ENCODE data around the gene CISD1.
"Not testable (repeated sequence)": the region's sequence is repeated elsewhere in the genome, so short reads cannot be mapped to it uniquely, and the experiment has no call there.

The CISD1 gene

DNA sequence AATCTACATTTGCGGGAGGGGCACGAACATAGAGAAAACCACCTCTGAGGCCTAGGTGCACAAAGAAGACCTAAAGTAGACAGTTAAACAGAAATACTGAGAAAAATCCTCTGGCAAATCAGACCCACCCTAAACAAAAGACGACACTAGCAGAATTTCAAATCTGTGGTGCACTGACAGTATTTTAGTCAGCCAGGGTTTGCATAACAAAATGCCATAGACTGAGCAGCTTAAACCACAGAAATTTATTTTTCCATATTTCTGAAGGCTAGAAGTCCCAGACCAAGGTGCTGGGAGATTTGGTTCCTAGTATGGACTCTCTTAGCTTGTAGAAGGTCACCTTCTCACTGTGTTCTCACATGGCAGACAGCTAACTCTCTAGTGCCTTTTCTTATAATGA, 27.6 kb upstream of the CISD1 start:
- FAIRE-seq (no peak), DNase-seq (ENCODE audit: insufficient read length, low spot score) (no peak)
- no peak for TF ChIP-seq TAF1 (IDR thresholded peaks at IDR 0.05; ENCODE audit: low read depth, low read length)
- no peak for TF ChIP-seq PAX5 (IDR thresholded peaks at IDR 0.05; ENCODE audit: insufficient read depth, low read length, severe bottlenecking)
- no peak for TF ChIP-seq POLR2AphosphoS5 (IDR thresholded peaks at IDR 0.05; ENCODE audit: low read depth, low read length)
- no peak for TF ChIP-seq POLR2A (IDR thresholded peaks at IDR 0.05; ENCODE audit: low read depth, low read length)
- no peak for TF ChIP-seq SPI1 (IDR thresholded peaks at IDR 0.05; ENCODE audit: low read depth, low read length)
- TF ChIP-seq POU2F2 (IDR thresholded peaks at IDR 0.05; ENCODE audit: low read depth, low read length): no peak

DNA sequence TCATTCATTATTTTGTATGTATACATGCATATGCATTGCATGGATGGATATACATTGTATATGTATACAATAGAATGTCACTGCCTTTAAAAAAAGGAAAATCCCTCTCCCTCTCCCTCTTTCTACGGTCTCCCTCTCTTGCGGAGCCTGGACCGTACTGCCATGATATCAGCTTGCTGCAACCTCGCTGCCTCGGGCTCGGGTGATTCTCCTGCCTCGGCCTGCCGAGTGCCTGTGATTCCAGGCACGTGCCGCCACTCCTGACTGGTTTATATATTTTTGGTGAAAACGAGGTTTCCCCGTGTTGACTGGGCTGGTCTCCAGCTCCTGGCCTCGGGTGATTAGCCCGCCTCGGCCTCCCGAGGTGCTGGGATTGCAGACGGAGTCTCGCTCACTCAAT, 25.7 kb upstream of the CISD1 start:
- TF ChIP-seq POU2F2 (IDR thresholded peaks at IDR 0.05; ENCODE audit: low read depth, low read length) (no peak), TAF1 (IDR thresholded peaks at IDR 0.05; ENCODE audit: low read depth, low read length) (no peak)

GRCh38 chr10:58243801-58244200, 25.2 kb upstream of the CISD1 start:
- not testable (repeated sequence) for DNase-seq (ENCODE audit: insufficient read length, low spot score); FAIRE-seq

More for the DNA sequence above, 25.7 kb upstream of the CISD1 start:
- DNase-seq (ENCODE audit: insufficient read length, low spot score) (no peak), FAIRE-seq (no peak)

GRCh38 chr10:58244242-58244641, 24.7 kb upstream of the CISD1 start:
- FAIRE-seq: not testable (repeated sequence)

GRCh38 chr10:58244666-58245065, 24.3 kb upstream of the CISD1 start:
- FAIRE-seq; DNase-seq (ENCODE audit: insufficient read length, low spot score): not testable (repeated sequence)

More at GRCh38 chr10:58244242-58244641, 24.7 kb upstream of the CISD1 start:
- not testable (repeated sequence) for DNase-seq (ENCODE audit: insufficient read length, low spot score)

- no peak for TF ChIP-seq SPI1 (IDR thresholded peaks at IDR 0.05; ENCODE audit: low read depth, low read length)
- no peak for TF ChIP-seq PAX5 (IDR thresholded peaks at IDR 0.05; ENCODE audit: insufficient read depth, low read length, severe bottlenecking)
- no peak for TF ChIP-seq TAF1 (IDR thresholded peaks at IDR 0.05; ENCODE audit: low read depth, low read length)
- TF ChIP-seq POLR2A (IDR thresholded peaks at IDR 0.05; ENCODE audit: low read depth, low read length): no peak
- no peak for TF ChIP-seq POU2F2 (IDR thresholded peaks at IDR 0.05; ENCODE audit: low read depth, low read length)
- DNase-seq (ENCODE audit: insufficient read length, low spot score): no peak
- FAIRE-seq: no peak
Measured at GRCh38 chr10:58253184-58253583, 15.8 kb upstream of the CISD1 start.

DNA sequence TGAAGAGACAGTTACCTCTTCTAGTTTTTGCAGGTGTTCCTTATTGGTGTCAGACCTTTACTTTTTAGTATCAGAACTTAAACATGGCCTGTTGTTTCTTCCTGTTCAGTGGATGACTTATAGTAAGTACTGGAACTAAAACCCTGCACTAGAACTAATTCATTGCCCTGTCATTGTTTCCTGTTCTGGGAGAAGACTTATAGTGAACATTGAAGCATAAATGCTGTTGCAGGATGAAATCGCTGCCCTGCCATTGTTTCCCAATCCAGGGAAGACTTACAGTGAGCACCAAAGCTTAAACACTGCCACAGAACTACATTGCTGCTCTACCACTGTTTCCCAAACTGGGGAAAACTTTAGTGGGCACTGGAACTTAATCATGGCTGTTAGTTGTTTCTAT, 14.3 kb upstream of the CISD1 start:
- TF ChIP-seq POLR2AphosphoS5 (IDR thresholded peaks at IDR 0.05; ENCODE audit: low read depth, low read length): no peak
- no peak for TF ChIP-seq SPI1 (IDR thresholded peaks at IDR 0.05; ENCODE audit: low read depth, low read length)
- TF ChIP-seq TAF1 (IDR thresholded peaks at IDR 0.05; ENCODE audit: low read depth, low read length): no peak
- no peak for TF ChIP-seq POU2F2 (IDR thresholded peaks at IDR 0.05; ENCODE audit: low read depth, low read length)
- TF ChIP-seq POLR2A (IDR thresholded peaks at IDR 0.05; ENCODE audit: low read depth, low read length): no peak
- no peak for TF ChIP-seq PAX5 (IDR thresholded peaks at IDR 0.05; ENCODE audit: insufficient read depth, low read length, severe bottlenecking)
- DNase-seq (ENCODE audit: insufficient read length, low spot score) (no peak), FAIRE-seq (no peak)

- not testable (repeated sequence) for DNase-seq (ENCODE audit: insufficient read length, low spot score); FAIRE-seq
Measured at GRCh38 chr10:58256013-58256780, 12.8 kb upstream of the CISD1 start.

GRCh38 chr10:58258977-58259692, 9.8 kb upstream of the CISD1 start:
- no peak for DNase-seq (ENCODE audit: insufficient read length, low spot score)
- FAIRE-seq: no peak

DNA sequence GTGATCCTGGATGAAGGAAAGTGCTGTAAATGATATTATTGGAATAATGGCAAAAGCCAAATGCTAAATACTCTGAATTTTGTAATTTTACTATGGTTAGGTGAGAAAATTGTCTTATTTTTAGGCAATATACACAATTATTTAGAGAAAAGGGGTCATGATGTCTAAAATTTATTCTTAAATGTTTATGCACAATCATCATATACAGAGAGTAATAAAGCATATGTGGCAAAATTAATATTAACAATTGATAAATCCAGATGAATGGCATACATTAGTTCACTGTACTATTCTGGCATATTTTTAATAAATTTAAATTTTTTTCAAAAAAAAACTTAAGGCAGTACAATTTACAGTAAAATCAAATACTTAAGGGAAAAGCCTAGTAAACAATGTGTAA, 8.6 kb upstream of the CISD1 start:
- DNase-seq (ENCODE audit: insufficient read length, low spot score): no peak
- no peak for FAIRE-seq
- no peak for TF ChIP-seq SPI1 (IDR thresholded peaks at IDR 0.05; ENCODE audit: low read depth, low read length)
- no peak for TF ChIP-seq POLR2A (IDR thresholded peaks at IDR 0.05; ENCODE audit: low read depth, low read length)
- TF ChIP-seq TAF1 (IDR thresholded peaks at IDR 0.05; ENCODE audit: low read depth, low read length): no peak
- no peak for TF ChIP-seq POU2F2 (IDR thresholded peaks at IDR 0.05; ENCODE audit: low read depth, low read length)
- TF ChIP-seq PAX5 (IDR thresholded peaks at IDR 0.05; ENCODE audit: insufficient read depth, low read length, severe bottlenecking): no peak
- no peak for TF ChIP-seq POLR2AphosphoS5 (IDR thresholded peaks at IDR 0.05; ENCODE audit: low read depth, low read length)

More at GRCh38 chr10:58258977-58259692, 9.8 kb upstream of the CISD1 start:
- TF ChIP-seq POLR2A (IDR thresholded peaks at IDR 0.05; ENCODE audit: low read depth, low read length) (no peak), POLR2AphosphoS5 (IDR thresholded peaks at IDR 0.05; ENCODE audit: low read depth, low read length) (no peak), TAF1 (IDR thresholded peaks at IDR 0.05; ENCODE audit: low read depth, low read length) (no peak), POU2F2 (IDR thresholded peaks at IDR 0.05; ENCODE audit: low read depth, low read length) (no peak), PAX5 (IDR thresholded peaks at IDR 0.05; ENCODE audit: insufficient read depth, low read length, severe bottlenecking) (no peak), SPI1 (IDR thresholded peaks at IDR 0.05; ENCODE audit: low read depth, low read length) (no peak)

DNA sequence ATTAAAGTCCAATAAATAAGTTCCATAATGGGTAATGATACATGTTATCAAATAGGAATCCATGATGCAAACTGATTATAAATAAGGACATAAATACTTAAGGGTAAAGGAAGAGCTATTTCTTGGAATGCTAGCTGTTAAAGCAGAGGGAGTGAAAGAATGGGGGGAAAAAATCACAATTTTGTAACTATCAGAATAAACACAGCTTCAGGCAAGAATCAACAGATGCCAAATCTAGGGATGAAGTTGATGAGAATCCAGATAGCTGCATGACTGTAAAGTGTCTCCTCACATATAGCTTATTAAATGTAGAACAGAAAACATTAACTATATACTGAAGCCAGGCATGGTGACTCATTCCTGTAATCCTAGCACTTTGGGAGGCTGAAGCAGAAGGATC, 6.2 kb upstream of the CISD1 start:
- FAIRE-seq (no peak), DNase-seq (ENCODE audit: insufficient read length, low spot score) (no peak)
- no peak for TF ChIP-seq POU2F2 (IDR thresholded peaks at IDR 0.05; ENCODE audit: low read depth, low read length)
- TF ChIP-seq TAF1 (IDR thresholded peaks at IDR 0.05; ENCODE audit: low read depth, low read length): no peak
- no peak for TF ChIP-seq POLR2AphosphoS5 (IDR thresholded peaks at IDR 0.05; ENCODE audit: low read depth, low read length)
- no peak for TF ChIP-seq POLR2A (IDR thresholded peaks at IDR 0.05; ENCODE audit: low read depth, low read length)
- no peak for TF ChIP-seq PAX5 (IDR thresholded peaks at IDR 0.05; ENCODE audit: insufficient read depth, low read length, severe bottlenecking)
- no peak for TF ChIP-seq SPI1 (IDR thresholded peaks at IDR 0.05; ENCODE audit: low read depth, low read length)
